GM12892 (cell line): ENCODE results near the gene PDYN.

Experiments used
- POLR2A ChIP-seq: IDR thresholded peaks from 2 replicates; pipeline ENCODE4 v1.6.1; 2011; ENCODE audit warnings: low read depth, low read length, control low read depth
- TAF1 ChIP-seq: IDR thresholded peaks from 2 replicates; pipeline ENCODE4 v1.6.1; 2011; ENCODE audit warnings: low read depth, mild to moderate bottlenecking, control low read depth, low read length, borderline replicate concordance

DNA sequence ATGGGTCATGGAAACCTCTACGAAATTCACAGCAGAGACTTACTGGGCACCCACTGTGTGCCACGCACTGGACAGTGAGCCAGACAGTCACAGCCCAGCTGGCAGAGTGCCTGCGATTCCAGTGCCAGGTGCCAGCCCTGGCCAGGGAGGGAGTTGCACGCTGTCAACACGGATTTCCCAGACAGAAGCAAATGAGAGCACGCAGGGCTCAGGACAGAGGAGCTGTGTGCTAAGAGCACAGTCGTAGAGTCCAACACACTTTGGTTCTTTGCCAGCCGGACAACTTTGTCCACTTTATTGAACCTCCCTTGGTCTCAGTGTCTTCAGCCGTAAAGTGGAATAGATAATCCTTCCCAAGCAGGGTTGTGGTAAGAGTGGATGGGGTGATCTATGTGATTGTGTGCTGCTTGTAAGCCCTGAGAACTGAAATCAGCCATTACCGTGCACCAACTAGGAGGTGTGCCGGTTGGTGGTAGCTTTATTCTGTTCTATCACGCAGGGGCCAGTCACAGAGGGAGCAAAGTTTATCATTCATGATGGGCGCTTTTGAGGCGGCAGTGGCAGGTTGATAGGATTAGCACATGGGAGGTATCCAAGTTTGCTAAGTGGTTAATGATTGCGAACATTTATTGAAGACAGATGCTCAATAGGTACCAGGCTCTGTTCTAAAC is 58.0 kb downstream of the PDYN start:
- TF ChIP-seq POLR2A (no peak), TAF1 (no peak)
